Measurements from ENCODE around the gene SHROOM3. TPM values are rescaled to one million over a fixed set of nuclear protein-coding genes. Genes with fewer than 3 reads are reported as not detected.
A peak's percentile ranks its signal among the peaks of the same experiment; 100 is the strongest.

The SHROOM3 gene
- total RNA-seq, 1 experiment from 2014 or later = 27.6 TPM

GRCh38 chr4:76779740-76780459, 344.9 kb downstream of the SHROOM3 start:
- peaks cover 21% of the 10 kb centered on the region in 2 experiments for H3K4me1 Mint-ChIP-seq
- H3K4me3 Mint-ChIP-seq = no peak overlapping the region
- H3T11ph ChIP-seq (ENCODE audit: low read length) = no peak overlapping the region
- H2BK120ac ChIP-seq (ENCODE audit: low read depth, low read length, poor library complexity, severe bottlenecking) = no peak overlapping the region
- no peak overlapping the region for H2BK20ac ChIP-seq (ENCODE audit: low read depth, low read length, poor library complexity, severe bottlenecking)
- H3K9me3 Mint-ChIP-seq = no peaks in the 10 kb centered on the region
- H2BK15ac ChIP-seq (ENCODE audit: low read depth, low read length) = no peak overlapping the region
- no peaks in the 10 kb centered on the region for H3K23me2 ChIP-seq (ENCODE audit: insufficient read length, low read depth, low read length, poor library complexity, severe bottlenecking)
- H3K14ac ChIP-seq (ENCODE audit: insufficient read depth, low read length) = no peak overlapping the region
- no peak overlapping the region for H3K23ac ChIP-seq (ENCODE audit: insufficient read length, low read depth, low read length)
- no peaks in the 10 kb centered on the region for H4K20me1 ChIP-seq (ENCODE audit: control insufficient read depth, insufficient read depth, insufficient read length)
- H3K27me3 Mint-ChIP-seq (ENCODE audit: low read depth) = no peaks in the 10 kb centered on the region
- no peak overlapping the region for H4K91ac ChIP-seq (ENCODE audit: insufficient read length, low read depth, low read length)
- no peaks in the 10 kb centered on the region for H3K79me1 ChIP-seq (ENCODE audit: insufficient read depth, low read depth, low read length, poor library complexity, severe bottlenecking)
- peaks cover 43 to 73% (median 59%) of the 10 kb centered on the region in 3 experiments for H3K36me3 Mint-ChIP-seq (ENCODE audit: insufficient read depth in 1 of 3, low read depth in 3 of 3)
- no peaks in the 10 kb centered on the region; the same call in 1 of the 2 replicates for H3K27me3 ChIP-seq (ENCODE audit: insufficient read depth, low read length)
- no peaks in the 10 kb centered on the region for H3K9me3 ChIP-seq (ENCODE audit: control insufficient read depth, low read depth, low read length)
- no peak overlapping the region for H3K56ac ChIP-seq (ENCODE audit: insufficient read length, low read depth, low read length)
- H3K27ac ChIP-seq (ENCODE audit: insufficient read length, low read depth, low read length) = no peak overlapping the region
- no peak for DNase-seq
- H3K79me2 ChIP-seq (ENCODE audit: insufficient read depth, low read length) = no peaks in the 10 kb centered on the region
- WGBS (ENCODE audit: extremely low coverage, insufficient read length, low lambda C conversion rate) = no CpG with 5 or more reads among the region's 9 CpGs
- H3K4ac ChIP-seq (ENCODE audit: low read depth, low read length) = no peak overlapping the region
- H3K4me2 ChIP-seq (ENCODE audit: insufficient read depth, insufficient read length, low read length) = no peak overlapping the region
- no peak overlapping the region for H4K5ac ChIP-seq (ENCODE audit: insufficient read length, low read depth, low read length)
- H3K4me1 ChIP-seq (ENCODE audit: insufficient read depth, low read length) = no peaks in the 10 kb centered on the region; the same call in 1 of the 2 replicates
- H4K8ac ChIP-seq (replicated peaks; ENCODE audit: insufficient read length, low read depth, low read length) = no peak overlapping the region
- H3K27ac Mint-ChIP-seq = peak overlapping the region; percentile 55 to 95 (median 74); a peak in 3 of 7 replicates
- no peak for TF ChIP-seq CTCF (conservative IDR thresholded peaks at IDR 0.05)
- H3K18ac ChIP-seq (ENCODE audit: insufficient read length, low read depth, low read length) = no peak overlapping the region
- H3K9ac ChIP-seq (ENCODE audit: extremely low read depth, insufficient read length, low read length) = no peak overlapping the region
- no peak overlapping the region for H2BK12ac ChIP-seq (ENCODE audit: insufficient read length, low read depth, low read length)
- H2BK5ac ChIP-seq (ENCODE audit: insufficient read length, low read length) = no peak overlapping the region
- no peak overlapping the region for H2AFZ ChIP-seq (ENCODE audit: low read length)
- H2AK5ac ChIP-seq (ENCODE audit: insufficient read length, low read length) = no peak overlapping the region
